OCI-LY7 (cell line): Measurements from ENCODE around the gene C12orf50. TPM values are rescaled to one million over a fixed set of nuclear protein-coding genes. Genes with fewer than 3 reads are reported as not detected.

Source experiments
- BruUV-seq: library from RNA; stranded (reverse); fragments of 400-500 nt; replicated peaks from 2 replicates; lab custom pipeline; 2021; lab: Mats Ljungman, UMichigan
- CTCF ChIA-PET: fragments of 300-600 bp; sonication (Branson Sonifier 250); formaldehyde crosslinking; loops from one replicate; lab custom pipeline; 2022; ENCODE audit warnings: antibody characterized with exemption; ENCODE audit not compliant: unreplicated experiment; lab: Charles Lee
- POLR2A ChIA-PET: fragments of 300-600 bp; sonication (Branson Sonifier 250); formaldehyde crosslinking; loops from one replicate; lab custom pipeline; 2022; ENCODE audit warnings: antibody characterized with exemption; lab: Charles Lee
- DNase-seq: peaks from one replicate; pipeline ENCODE4 v3.0.0-alpha.2; 2015; ENCODE audit warnings: low spot score
- H2AFZ ChIP-seq: fragments of 200-600 bp; sonication (generic), shearing (Covaris generic); 2 replicates; pipeline ENCODE4 v1.6.1; 2014; ENCODE audit warnings: mild to moderate bottlenecking, antibody characterized with exemption, low read length, moderate library complexity
- H3K27ac ChIP-seq: fragments of 200-600 bp; sonication (generic); 2 replicates; pipeline ENCODE4 v1.5.1; 2014; ENCODE audit warnings: mixed run types, low read depth, mild to moderate bottlenecking, moderate library complexity, low read length, inconsistent platforms; ENCODE audit not compliant: poor library complexity, severe bottlenecking
- H3K36me3 ChIP-seq: fragments of 200-600 bp; sonication (generic); 2 replicates; pipeline ENCODE4 v1.6.1; 2014; ENCODE audit warnings: mild to moderate bottlenecking, antibody characterized with exemption, low read length, moderate library complexity, mixed read lengths; ENCODE audit not compliant: insufficient read depth
- H3K4me1 ChIP-seq: fragments of 200-600 bp; sonication (generic); 2 replicates; pipeline ENCODE4 v1.5.1; 2014; ENCODE audit warnings: mild to moderate bottlenecking, low read length; ENCODE audit not compliant: insufficient read depth, poor library complexity, severe bottlenecking
- H3K4me2 ChIP-seq: fragments of 200-600 bp; sonication (generic); 2 replicates; pipeline ENCODE4 v1.6.1; 2014; ENCODE audit warnings: mild to moderate bottlenecking, low read length
- H3K4me3 ChIP-seq: fragments of 200-600 bp; sonication (generic); 2 replicates; pipeline ENCODE4 v1.5.1; 2014; ENCODE audit warnings: mild to moderate bottlenecking, low read depth, low read length; ENCODE audit not compliant: poor library complexity, severe bottlenecking
- H3K79me2 ChIP-seq: fragments of 200-600 bp; sonication (generic); 2 replicates; pipeline ENCODE4 v1.6.1; 2016; ENCODE audit warnings: low read depth, mild to moderate bottlenecking, low read length, moderate library complexity, mixed read lengths; ENCODE audit not compliant: insufficient read depth
- H3K9me2 ChIP-seq: fragments of 200-600 bp; sonication (generic); 2 replicates; pipeline ENCODE4 v1.6.1; 2016; ENCODE audit warnings: mild to moderate bottlenecking, low read length, mixed read lengths; ENCODE audit not compliant: insufficient read depth
- H3K9me3 ChIP-seq: fragments of 200-600 bp; sonication (generic); 2 replicates; pipeline ENCODE4 v1.6.1; 2014; ENCODE audit warnings: mild to moderate bottlenecking, mixed run types, low read length, mixed read lengths
- H4K20me1 ChIP-seq: fragments of 200-600 bp; sonication (generic); 2 replicates; pipeline ENCODE4 v1.6.1; 2014; ENCODE audit warnings: mild to moderate bottlenecking, antibody characterized with exemption, low read length, moderate library complexity, mixed read lengths; ENCODE audit not compliant: insufficient read depth
- EZH2phosphoT487 ChIP-seq: fragments of 200-600 bp; sonication (generic); IDR thresholded peaks from 2 replicates; pipeline ENCODE4 v1.6.1; 2018; ENCODE audit warnings: low read depth, borderline replicate concordance, mild to moderate bottlenecking, mixed run types, antibody characterized with exemption, low read length, moderate library complexity, mixed read lengths
- intact Hi-C: fragments of 100-400 bp; cut with micrococcal nuclease; formaldehyde crosslinking; loops from one replicate; pipeline ENCODE4 v1.10.0; 2022; ENCODE audit not compliant: unreplicated experiment
- total RNA-seq, 2 experiments: library from RNA; depleted of rRNA in 1 of 2; stranded (reverse); fragments of >200 nt in 1 of 2; shearing (Covaris generic) in 1 of 2; gene quantifications; 2 replicates each; pipeline ENCODE4 v1.2.3, GENCODE V29; 2014 to 2022
- TF ChIP-seq, protein P1 (sequence below): fragments of 200-600 bp; sonication (generic); conservative IDR thresholded peaks from 2 replicates; pipeline ENCODE4 v1.5.1; 2014; ENCODE audit warnings: mild to moderate bottlenecking, antibody characterized with exemption, low read length, moderate library complexity, mixed read lengths

C12orf50 gene
- total RNA-seq, 2 experiments from 2014 or later: 0.08 TPM; not detected in 1

DNA sequence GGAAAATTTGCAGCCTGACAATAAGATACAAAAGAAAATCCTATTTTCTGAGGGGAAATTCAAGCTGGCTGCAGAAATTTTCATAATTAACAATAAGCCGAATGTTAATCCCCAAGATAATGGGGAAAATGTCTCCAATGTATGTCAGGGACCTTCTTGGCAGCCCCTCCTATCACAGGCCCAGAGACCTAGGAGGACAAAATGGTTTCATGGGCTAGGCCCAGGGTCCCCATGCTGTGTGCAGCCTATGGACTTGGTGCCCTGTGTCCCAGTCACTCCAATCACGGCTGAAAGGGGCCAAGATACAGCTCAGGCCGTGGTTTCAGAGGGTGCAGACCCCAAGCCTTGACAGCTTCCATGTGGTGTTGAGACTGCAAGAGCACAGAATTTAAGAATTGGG, 11.2 kb downstream of the C12orf50 start:
- Histone ChIP-seq H3K9me2 (no peaks in the 10 kb centered on the region), H3K79me2 (no peaks in the 10 kb centered on the region), H3K4me2 (no peak overlapping the region), H3K4me3 (no peak overlapping the region), H3K9me3 (no peaks in the 10 kb centered on the region), H2AFZ (no peak overlapping the region), H4K20me1 (no peaks in the 10 kb centered on the region), H3K4me1 (no peaks in the 10 kb centered on the region), H3K27ac (no peak overlapping the region), H3K36me3 (no peaks in the 10 kb centered on the region)
- TF ChIP-seq, protein P1, sequence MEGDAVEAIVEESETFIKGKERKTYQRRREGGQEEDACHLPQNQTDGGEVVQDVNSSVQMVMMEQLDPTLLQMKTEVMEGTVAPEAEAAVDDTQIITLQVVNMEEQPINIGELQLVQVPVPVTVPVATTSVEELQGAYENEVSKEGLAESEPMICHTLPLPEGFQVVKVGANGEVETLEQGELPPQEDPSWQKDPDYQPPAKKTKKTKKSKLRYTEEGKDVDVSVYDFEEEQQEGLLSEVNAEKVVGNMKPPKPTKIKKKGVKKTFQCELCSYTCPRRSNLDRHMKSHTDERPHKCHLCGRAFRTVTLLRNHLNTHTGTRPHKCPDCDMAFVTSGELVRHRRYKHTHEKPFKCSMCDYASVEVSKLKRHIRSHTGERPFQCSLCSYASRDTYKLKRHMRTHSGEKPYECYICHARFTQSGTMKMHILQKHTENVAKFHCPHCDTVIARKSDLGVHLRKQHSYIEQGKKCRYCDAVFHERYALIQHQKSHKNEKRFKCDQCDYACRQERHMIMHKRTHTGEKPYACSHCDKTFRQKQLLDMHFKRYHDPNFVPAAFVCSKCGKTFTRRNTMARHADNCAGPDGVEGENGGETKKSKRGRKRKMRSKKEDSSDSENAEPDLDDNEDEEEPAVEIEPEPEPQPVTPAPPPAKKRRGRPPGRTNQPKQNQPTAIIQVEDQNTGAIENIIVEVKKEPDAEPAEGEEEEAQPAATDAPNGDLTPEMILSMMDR: no peak
- no peak for TF ChIP-seq EZH2phosphoT487
- no peak for DNase-seq
- POLR2A ChIA-PET: no interaction called here
- CTCF ChIA-PET: no interaction called here
- no TSS peak for BruUV-seq
- intact Hi-C loops: no loop called here

DNA sequence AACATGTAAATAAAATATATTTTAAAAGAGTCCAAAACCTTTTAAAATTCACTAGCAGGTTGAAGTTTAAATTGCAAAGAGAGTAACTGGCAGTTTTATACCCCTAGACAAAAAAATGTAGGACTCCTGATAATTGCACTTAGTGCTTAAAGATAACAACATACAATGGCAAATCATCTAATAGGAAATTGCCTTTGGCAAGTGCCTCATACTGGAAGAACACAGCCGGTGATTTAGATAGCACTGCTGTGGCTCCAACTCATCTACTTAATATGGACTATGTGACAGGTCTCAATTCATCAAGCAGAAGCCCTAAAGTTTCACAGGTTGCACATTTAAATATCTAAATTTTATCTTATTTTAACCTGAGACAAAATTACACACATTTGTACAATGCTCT, 13.4 kb downstream of the C12orf50 start:
- Histone ChIP-seq H3K4me1 (no peaks in the 10 kb centered on the region), H3K4me3 (no peak overlapping the region), H3K27ac (no peak overlapping the region), H3K9me2 (no peaks in the 10 kb centered on the region), H2AFZ (no peak overlapping the region), H3K79me2 (no peaks in the 10 kb centered on the region), H3K36me3 (no peaks in the 10 kb centered on the region), H4K20me1 (no peaks in the 10 kb centered on the region), H3K4me2 (no peak overlapping the region), H3K9me3 (no peaks in the 10 kb centered on the region)
- TF ChIP-seq EZH2phosphoT487: no peak
- TF ChIP-seq, protein P1: no peak
- CTCF ChIA-PET: no interaction called here
- intact Hi-C loops: no loop called here
- no TSS peak for BruUV-seq
- POLR2A ChIA-PET: interaction anchor here (1.1 kb wide), 1 partner anchor 10 kb away, joined by 3 read pairs; no protein-coding TSS in a partner anchor
- no peak for DNase-seq

DNA sequence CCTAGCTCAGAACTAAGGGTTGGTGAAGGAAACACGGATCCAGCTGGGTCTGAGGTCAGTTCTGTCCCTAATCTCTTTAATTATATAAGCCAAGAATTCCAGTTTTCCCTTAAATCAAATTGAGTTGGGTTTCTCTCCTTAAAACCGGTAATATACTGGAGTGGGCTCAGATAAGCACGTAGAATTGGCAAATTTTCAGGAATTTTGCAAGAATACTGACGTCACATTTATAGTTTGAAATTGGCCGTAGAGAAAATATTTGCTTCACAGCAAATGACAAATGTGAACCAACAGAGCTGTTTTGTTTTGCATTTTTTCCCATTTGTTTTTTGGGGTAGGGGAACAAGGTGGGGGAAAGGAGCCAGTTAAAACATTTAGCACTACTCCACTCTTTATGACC, 17.4 kb downstream of the C12orf50 start:
- H2AFZ ChIP-seq: no peak overlapping the region
- TF ChIP-seq EZH2phosphoT487: no peak
- TF ChIP-seq, protein P1: no peak
- no peaks in the 10 kb centered on the region for H3K9me3 ChIP-seq
- H3K36me3 ChIP-seq: no peaks in the 10 kb centered on the region
- POLR2A ChIA-PET: interaction anchor here (0.6 kb wide), 1 partner anchor 242 kb away, joined by 3 read pairs; no protein-coding TSS in a partner anchor
- CTCF ChIA-PET: no interaction called here
- no peaks in the 10 kb centered on the region for H3K79me2 ChIP-seq
- H3K9me2 ChIP-seq: no peaks in the 10 kb centered on the region
- BruUV-seq: no TSS peak
- intact Hi-C loops: no loop called here
- no peak for DNase-seq
- H3K4me1 ChIP-seq: no peaks in the 10 kb centered on the region
- no peak overlapping the region for H3K4me3 ChIP-seq
- no peak overlapping the region for H3K4me2 ChIP-seq
- H4K20me1 ChIP-seq: no peaks in the 10 kb centered on the region
- no peak overlapping the region for H3K27ac ChIP-seq
